ENCODE measurements around the gene DCX.

- TF ChIP-seq POLR2AphosphoS5 (IDR thresholded peaks at IDR 0.05; ENCODE audit: low read depth, low read length) (no peak), REST (IDR thresholded peaks at IDR 0.05; ENCODE audit: insufficient read depth in 1 of 2, low read depth in 2 of 2, low read length in 2 of 2) (peak; percentile 93 to 95)
Measured at GRCh38 chrX:111375747-111376146, 36.2 kb downstream of the DCX start.
